ENCODE data around the gene CTR9.

Gene CTR9

DNA sequence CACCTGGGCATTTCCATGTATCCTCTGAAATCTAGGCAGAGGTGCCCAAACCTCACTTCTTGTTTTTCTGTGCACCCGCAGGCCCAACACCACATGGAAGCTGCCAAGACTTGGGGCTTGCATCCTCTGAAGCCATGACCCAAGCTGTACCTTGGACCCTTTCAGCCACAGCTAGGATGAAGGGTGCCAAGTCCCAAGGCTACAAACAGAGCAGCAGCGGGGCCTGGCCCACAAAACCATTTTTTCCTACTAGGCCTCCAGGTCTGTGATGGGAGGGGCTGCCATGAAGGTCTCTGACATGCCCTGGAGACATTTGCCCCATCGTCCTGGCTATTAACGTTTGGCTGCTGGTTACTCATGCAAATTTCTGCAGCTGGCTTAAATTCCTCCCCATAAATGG lies 78.1 kb downstream of the CTR9 start:
- DNase-seq = no peak
